DMS114 treated with DMSO at 0.1 percent for 48 hours (cell line): Measurements from ENCODE around the gene KCNS3.
A peak's percentile ranks its signal among the peaks of the same experiment; 100 is the strongest.

ENCODE experiments used
- DNase-seq: peaks from one replicate; lab custom pipeline; 2025; ENCODE audit not compliant: unreplicated experiment; lab: John Stamatoyannopoulos, UW

KCNS3 gene, protein sequence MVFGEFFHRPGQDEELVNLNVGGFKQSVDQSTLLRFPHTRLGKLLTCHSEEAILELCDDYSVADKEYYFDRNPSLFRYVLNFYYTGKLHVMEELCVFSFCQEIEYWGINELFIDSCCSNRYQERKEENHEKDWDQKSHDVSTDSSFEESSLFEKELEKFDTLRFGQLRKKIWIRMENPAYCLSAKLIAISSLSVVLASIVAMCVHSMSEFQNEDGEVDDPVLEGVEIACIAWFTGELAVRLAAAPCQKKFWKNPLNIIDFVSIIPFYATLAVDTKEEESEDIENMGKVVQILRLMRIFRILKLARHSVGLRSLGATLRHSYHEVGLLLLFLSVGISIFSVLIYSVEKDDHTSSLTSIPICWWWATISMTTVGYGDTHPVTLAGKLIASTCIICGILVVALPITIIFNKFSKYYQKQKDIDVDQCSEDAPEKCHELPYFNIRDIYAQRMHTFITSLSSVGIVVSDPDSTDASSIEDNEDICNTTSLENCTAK

GRCh38 chr2:17878281-17879136 is at the start of gene KCNS3:
KCNS3 (plus strand) TSS chr2:17878667; CDS start chr2:17931009, 52,342 bp downstream.
- DNase-seq = no peak

- peak; percentile 64 for DNase-seq
Measured at GRCh38 chr2:17830053-17831034, 48.1 kb upstream of the KCNS3 start.

DNA sequence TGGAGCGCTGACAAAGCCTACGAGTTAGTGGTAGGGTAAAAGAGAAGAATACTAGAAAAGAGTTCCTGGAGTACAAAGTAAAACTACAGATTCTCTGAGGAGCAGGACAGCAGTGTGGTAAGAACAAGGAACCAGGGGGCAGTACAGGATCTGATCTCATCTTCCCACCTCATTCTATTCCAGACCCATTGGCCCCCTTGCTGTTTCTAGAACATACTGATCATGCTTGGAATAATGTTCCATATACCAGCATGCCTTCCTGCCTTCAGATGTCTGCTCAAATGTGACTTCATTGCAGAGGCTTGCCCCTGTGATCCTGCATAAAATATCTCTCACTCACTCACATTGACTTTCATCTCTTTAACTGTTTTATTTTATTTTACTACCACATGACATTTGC is 43.0 kb upstream of the KCNS3 start:
- no peak for DNase-seq

DNA sequence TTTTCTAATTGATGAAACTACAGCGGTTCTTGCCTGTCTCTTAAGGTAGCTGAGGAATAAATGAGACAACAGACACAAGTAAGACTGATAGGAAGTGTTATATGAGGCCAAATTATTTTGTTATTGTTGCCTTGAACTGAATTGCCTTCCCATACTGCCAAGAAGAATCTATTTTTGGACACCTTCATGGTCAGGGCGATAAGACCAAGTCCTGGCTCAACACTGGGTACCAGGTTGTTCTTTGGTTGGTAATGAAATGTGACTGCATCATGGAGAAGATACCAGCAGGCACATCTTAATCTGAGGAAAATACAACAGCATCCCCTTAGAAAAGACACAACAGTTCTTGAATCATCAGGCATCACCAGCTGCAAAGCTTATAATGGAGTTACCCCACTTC is 38.5 kb upstream of the KCNS3 start:
- no peak for DNase-seq

GRCh38 chr2:17843457-17843856 is 35.0 kb upstream of the KCNS3 start:
- no peak for DNase-seq

DNA sequence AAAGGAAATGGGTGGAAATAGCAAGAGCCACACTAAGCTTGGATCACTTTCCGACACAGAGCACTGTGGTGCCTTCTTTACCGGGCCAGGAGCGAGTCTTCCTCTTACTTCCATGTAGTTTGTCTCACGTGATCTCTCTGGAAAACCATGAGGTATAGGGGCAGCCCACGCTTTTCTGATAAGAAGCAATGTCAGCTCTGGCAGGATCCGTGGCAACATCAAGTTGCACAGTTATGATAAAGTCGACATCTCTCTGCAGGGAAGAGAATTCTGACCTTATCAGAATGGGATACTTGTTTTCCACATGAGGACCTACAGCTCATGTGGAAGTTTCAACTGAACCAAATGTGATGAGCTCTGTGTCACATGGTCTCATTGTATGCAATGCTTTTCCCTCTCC is 32.7 kb upstream of the KCNS3 start:
- no peak for DNase-seq

DNA sequence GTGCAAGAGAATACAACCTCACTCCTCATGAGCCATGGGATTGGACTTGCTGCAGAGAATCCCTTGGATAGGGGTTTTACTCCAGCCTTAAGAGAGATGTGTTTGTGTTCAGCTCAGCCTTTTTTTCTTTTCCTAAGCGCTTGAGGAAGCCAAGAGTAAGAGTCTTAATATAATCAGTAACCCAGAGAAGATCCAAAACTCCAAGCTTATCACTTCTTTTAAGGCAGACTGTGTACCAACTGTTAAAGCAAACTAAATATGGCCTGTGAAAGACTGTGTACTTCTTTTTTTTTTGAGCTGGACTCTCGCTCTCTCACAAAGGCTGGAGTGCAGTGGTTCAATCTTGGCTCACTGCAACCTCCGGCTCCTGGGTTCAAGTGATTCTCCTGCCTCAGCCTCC is 31.8 kb upstream of the KCNS3 start:
- no peak for DNase-seq

DNA sequence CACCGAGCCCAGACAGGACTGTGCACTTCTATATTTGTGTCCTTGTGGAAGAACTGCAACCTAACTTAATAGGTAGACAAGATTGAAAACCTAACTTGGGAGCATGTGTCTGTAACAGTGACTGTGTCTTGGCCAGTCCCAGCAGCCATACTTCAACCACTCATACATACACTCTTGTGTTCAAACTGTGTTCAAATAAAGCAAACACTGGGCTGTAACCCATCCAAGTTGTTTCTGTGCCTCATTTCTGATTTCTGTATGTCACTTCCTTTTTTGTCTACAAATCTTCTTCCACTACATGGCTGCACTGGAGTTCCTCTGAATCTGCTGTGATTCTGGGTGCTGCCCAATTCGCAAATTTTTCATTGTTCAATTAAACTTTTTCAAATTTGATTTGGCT is 31.2 kb upstream of the KCNS3 start:
- no peak for DNase-seq

- no peak for DNase-seq
Measured at GRCh38 chr2:17849275-17849674, 29.2 kb upstream of the KCNS3 start.

DNA sequence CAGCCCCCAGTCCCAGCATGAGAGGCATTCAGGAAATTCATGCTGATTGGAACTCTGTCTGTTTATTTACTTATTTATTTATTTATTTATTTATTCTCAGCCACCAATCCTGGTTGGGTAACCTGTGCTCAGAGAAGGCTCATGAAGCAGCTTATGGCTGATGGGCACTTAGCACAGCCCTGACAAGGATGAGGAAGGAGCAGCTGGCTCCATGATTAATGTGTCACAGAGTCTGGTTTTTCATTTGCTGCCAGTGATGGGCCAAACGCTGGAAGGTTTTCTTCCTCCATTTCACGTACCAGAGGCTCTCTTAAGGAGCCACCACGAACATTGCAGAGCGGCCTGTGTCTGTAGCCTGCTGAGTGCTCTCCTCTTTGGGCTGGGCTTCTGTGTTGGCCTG is 28.3 kb upstream of the KCNS3 start:
- no peak for DNase-seq

GRCh38 chr2:17851731-17852585 is 26.5 kb upstream of the KCNS3 start:
- peak; percentile 16 for DNase-seq

DNA sequence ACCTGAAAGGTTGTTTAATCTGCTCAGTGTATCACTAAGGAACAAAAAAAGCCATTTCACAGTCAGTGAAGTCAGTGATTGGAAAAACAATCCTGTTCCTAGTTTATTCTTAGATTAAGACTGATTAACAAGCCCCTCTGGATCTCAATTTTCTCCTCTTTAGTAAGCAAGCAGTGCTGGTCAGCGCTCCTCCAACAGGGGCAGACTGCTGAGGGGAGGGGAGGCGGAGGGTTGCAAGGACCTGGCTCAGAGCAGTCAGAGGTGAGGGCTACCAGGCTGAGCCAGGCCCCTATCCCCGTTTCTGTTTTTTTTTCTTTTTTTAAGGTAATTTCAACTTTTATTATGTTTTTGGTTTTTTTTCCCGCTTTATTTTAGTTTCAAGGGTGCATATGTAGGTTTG is 24.7 kb upstream of the KCNS3 start:
- no peak for DNase-seq

GRCh38 chr2:17857021-17857420 is 21.4 kb upstream of the KCNS3 start:
- DNase-seq = no peak

- no peak for DNase-seq
Measured at GRCh38 chr2:17858064-17858463, 20.4 kb upstream of the KCNS3 start.

- DNase-seq = no peak
Measured at GRCh38 chr2:17863539-17863938, 14.9 kb upstream of the KCNS3 start.

DNA sequence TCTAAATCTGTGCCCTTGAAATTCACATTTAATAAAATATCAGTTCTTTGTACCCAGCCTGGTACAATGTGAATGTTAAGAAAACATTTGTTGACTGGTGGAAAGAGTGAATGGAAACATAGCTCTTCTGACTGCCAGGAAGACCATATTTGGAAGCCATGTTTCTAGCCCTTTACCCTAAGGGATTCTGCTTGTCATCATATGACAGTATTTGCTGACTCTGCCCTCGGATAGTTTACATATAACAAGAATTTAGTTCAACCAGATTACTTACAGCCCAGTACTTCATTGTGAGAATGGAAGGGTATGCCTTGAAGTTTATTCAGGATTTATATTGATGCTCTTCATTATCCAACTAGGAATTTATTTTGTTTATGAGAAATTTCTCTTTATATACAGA is 13.8 kb upstream of the KCNS3 start:
- no peak for DNase-seq

- no peak for DNase-seq
Measured at GRCh38 chr2:17867133-17867532, 11.3 kb upstream of the KCNS3 start.

DNA sequence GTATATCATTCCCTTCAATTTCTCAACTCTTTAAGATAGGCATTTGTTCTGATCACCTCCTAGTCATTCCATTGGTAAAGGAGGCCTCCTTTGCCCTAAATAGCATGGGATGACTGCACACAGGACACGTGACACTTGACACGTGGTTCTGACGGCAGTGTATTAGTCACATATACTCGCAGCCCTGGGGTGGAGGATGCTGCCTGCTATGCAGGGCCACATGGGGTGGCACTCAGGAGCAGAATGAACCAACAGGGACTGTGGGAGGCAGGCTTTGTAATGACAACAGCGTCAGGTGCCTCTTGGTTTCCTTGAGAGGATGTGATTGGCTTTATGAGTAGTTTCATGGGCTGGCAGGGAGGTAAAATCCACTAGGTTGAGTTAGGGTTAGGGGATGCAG is 9.3 kb upstream of the KCNS3 start:
- no peak for DNase-seq

DNA sequence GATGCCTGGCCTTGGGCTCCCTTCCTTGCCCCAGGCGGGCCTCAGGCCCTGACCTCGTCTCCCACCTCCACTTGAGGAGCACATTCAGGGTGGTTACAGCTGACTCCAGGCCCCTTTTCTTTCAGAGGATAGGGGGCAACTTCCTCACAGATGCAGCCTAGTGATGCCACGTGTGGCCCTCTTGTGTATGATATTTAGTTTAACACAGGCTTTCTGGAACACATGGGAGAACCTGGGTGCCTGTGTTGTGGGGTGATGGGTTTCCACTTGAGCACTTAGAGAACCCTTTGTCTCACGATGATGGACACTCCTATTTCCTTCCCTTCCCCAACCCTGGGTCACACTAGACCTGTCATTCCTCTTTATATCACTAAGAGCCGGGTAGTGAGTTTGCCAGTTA is 6.8 kb upstream of the KCNS3 start:
- no peak for DNase-seq

DNA sequence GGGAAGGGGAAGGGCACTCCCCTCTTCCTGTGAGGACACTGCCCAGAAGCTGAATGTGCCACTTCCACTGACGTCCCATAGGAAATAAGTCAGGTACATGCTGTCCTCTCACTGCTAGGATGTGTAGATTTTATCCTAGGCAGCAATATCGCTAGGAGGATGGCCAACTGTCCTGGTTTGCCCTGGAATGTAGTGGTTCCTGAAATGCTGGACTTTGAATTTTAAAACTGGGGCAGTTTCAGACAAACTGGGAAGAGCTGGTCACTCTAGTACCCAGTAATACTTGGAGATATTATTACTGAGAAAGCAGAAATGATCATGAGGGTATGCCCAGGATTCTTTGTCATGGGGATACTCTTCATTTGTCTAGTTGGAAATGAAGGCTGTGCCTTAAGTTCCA is 5.4 kb upstream of the KCNS3 start:
- no peak for DNase-seq
